HG03280 (cell line): ENCODE results near the gene MRPL12.
"Not testable (repeated sequence)": the region's sequence is repeated elsewhere in the genome, so short reads cannot be mapped to it uniquely, and the experiment has no call there.

Experiments used
- ATAC-seq: cut with Tn5 transposase; IDR thresholded peaks from one replicate; pipeline ENCODE4 v1.9.1; 2021; ENCODE audit warnings: mild to moderate bottlenecking, moderate library complexity; ENCODE audit not compliant: unreplicated experiment

MRPL12 gene

GRCh38 chr17:81737947-81738800, 35.0 kb downstream of the MRPL12 start:
- no peak for ATAC-seq

- no peak for ATAC-seq
Observed at GRCh38 chr17:81738801-81739393, 35.7 kb downstream of the MRPL12 start.

- ATAC-seq, result not testable (repeated sequence)
Observed at GRCh38 chr17:81739593-81739992, 36.4 kb downstream of the MRPL12 start.

GRCh38 chr17:81740395-81740961, 37.3 kb downstream of the MRPL12 start:
- ATAC-seq, result no peak

DNA sequence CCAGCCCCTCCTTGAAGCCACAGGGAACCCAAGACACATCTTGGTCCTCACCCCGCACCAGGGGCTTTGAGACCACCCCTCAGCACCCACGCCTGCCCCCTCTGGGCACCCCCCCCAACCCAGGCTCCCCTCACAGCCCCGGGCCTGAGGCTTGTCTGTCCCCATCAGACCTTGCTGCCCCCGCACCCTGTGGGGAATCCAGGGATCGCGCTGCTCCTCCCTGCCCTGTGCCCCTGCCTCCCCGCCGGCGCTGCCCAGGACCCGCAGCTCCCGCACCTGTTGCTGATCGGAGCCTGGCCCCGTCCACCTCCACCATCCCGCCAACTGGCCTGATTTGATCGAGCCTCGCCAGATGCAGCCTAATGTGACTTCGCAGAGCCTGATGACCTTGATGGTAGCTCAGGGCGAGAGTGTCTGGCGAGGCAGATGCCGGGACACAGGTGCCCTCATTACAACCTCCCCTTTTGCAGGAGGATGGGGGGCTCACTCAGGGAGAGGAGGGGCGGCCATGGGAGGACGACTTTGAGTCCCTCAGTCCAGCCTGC, 38.0 kb downstream of the MRPL12 start:
- ATAC-seq, result no peak

DNA sequence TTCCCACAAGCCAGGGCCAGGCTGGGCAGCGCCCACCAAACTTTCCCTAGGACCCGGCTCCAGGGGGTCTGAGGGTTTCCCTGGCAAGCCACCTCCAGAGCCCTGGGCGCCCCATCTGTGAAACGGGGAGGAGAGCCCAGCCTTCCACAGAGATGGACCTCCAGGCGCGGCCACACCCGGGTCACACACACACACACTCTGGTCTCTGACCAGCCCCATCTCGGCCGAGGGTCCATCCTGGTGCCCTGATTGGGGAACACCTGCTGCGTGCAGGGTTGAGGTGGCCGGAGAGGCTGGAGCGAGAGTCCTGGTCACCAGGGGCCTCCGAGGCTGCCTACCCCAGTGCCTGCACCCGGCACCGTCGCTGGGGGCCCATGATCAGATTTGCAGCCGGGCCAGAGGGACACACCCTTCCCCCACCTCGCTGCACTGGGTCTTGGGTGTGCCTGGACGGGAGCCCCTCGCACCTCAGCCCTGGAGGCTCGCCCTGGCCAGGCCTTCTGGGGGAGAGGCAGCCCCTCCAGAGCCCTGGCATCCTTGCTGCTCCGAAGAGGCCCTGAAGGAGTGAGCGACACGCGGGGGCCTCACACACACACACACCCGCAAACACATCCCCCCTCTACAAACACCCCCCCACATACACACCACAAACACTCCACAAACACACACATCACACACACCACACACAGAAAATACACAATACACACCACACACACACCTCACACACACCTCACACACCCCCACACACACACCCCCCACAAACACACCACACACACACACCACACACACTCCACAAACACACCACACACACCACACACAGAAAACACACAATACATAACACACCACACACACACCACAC, 38.7 kb downstream of the MRPL12 start:
- ATAC-seq, result no peak
